Activated T-helper 9 cell treated with anti-CD3 and anti-CD28 coated beads, Interleukin-2, amount 50 U/mL, for 16 hours (primary cell): ENCODE measurements around the gene TEX36.
"Not testable (repeated sequence)": the region's sequence is repeated elsewhere in the genome, so short reads cannot be mapped to it uniquely, and the experiment has no call there.

Experiments used
- DNase-seq: peaks from one replicate; pipeline ENCODE4 v3.0.0-alpha.2; 2020; ENCODE audit warnings: low read depth

The TEX36 gene, protein sequence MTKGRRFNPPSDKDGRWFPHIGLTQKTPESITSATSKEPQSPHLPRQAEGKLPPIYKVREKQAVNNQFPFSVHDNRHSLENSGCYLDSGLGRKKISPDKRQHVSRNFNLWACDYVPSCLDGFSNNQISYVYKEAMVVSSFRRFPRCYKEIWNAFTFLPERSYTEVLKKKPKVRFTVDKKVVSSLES

GRCh38 chr10:125683063-125683462 lies at the start of gene TEX36:
Gene TEX36 (minus strand): TSS chr10:125683163. CDS start chr10:125682989, 174 bp downstream.
- DNase-seq: no peak

GRCh38 chr10:125727436-125727835 lies 44.5 kb upstream of the TEX36 start:
- DNase-seq: no peak

- no peak for DNase-seq
Measured at GRCh38 chr10:125726914-125727313, 44.0 kb upstream of the TEX36 start.

GRCh38 chr10:125722811-125723210 lies 39.8 kb upstream of the TEX36 start:
- DNase-seq: no peak

- no peak for DNase-seq
Measured at GRCh38 chr10:125721035-125721434, 38.1 kb upstream of the TEX36 start.

- DNase-seq: no peak
Measured at GRCh38 chr10:125720002-125720382, 37.0 kb upstream of the TEX36 start.

DNA sequence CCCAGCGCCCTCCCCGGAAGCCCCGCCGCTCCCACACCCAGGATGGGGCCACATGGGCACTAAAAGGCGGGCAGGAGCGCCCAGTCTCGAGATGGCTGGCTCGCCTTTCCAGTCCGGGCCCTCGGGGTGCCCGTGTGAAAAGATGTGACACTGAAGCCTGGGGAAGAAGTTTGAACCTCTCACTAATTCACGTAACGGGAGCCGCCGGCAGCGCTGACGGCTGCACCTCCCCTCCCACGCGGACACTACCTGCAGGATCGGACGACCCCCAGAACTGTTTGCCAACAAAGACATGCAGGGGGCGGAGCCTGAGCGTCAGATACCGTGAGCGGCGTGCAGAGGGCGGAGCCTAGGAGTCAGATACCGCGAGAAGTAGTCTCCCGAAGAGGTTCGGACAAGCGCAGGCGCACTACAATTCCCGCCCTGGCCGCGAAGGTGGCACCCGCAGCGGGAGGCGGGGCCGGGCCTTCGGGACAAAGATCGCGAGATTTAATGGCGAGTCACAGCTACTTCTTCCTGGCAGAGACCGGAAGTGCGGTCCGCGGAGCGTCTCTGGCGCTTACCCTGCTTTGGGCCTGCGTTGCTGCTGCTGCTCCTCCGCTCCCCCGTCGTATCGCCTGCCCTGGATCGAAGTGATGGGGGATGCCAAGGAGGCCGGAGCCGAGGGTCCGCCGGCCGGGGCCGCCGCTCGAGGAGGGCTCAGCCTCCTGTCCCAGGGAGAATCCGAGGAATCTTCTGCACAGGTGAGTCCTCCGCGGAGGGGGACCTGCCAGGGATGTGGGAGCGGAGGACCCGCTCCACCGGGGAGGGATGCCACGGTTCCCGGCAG lies 36.4 kb upstream of the TEX36 start, which contains the start of gene EDRF1:
Gene EDRF1, plus strand, starts transcription at position 537 of the 829 bp plus-strand sequence. Its CDS starts 99 bp downstream, at position 636.
- peak; percentile 99 for DNase-seq

DNA sequence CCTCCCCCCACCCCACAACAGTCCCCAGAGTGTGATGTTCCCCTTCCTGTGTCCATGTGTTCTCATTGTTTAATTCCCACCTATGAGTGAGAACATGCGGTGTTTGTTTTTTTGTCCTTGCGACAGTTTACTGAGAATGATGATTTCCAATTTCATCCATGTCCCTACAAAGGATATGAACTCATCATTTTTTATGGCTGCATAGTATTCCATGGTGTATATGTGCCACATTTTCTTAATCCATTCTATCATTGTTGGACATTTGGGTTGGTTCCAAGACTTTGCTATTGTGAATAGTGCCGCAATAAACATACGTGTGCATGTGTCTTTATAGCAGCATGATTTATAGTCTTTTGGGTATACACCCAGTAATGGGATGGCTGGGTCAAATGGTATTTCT lies 31.8 kb upstream of the TEX36 start:
- DNase-seq: not testable (repeated sequence)

DNA sequence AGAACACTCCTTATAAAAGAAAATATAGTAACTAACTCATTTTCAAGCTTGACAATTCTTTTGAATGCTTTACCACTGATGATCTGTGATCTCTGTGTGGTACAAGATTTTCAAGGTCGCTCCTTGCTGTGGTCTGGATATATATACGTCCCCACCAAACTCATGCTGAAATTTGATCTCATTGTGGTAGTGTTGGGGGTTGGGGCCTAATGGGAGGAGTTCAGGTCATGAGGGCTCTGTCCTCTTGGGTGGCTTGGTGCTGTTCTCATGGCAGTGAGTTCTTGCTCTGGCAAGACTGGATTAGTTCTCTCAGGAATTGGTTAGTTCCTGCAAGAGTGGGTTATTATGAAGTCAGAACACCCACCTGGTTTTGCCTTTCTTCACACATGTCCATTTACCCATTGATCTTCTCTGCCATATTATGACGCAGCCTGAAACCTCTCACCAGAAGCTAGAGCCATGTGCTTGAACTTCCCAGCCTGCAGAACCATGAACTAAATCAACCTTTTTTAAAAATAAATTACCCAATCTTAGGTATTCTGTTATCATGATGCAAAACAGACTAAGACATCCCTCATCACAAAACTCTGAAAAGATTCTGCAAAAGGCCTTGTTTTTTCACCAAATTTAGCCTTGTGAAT lies 28.3 kb upstream of the TEX36 start:
- no peak for DNase-seq

DNA sequence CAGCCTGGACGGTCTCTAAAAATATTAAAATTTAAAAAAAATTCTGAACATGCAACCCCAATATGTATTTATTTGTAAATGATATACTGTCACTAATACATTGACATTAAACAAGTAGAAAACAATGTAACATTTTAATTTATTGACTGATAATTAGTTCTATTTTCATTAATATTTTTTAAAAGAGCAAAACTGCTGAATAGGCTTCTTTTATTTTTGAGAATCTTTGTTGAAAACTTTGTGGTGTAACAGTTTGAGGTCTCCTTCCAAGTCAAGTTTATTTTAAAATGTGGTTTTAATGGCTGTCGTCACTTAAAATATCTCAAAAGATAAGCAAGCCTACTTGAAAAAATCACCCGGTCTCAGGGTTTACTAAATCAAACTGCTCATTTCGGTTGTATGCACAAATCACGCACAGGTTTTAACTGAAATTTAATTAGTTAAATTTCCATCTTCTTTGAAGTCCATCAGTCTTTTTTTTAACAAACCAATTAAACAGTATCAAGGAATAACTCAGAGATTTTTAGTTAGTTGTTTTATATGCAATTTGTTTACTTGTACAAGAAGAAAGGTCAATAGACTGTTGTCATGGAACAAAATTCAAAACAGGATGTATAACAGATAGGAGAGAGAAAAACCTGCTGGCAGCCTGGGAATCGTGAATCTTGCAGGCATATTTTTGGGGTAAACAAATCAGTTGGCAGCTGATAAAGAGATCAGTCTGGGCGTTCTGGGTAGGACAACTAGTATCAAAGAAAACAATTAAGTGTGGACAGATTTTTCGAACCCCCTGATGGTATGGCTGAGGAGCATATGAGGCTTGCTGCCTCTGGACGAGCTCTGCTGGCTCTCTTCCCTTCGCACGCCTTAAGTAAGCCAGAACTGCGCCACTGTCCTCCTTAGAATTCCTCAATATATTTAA lies 26.9 kb upstream of the TEX36 start:
- no peak for DNase-seq

DNA sequence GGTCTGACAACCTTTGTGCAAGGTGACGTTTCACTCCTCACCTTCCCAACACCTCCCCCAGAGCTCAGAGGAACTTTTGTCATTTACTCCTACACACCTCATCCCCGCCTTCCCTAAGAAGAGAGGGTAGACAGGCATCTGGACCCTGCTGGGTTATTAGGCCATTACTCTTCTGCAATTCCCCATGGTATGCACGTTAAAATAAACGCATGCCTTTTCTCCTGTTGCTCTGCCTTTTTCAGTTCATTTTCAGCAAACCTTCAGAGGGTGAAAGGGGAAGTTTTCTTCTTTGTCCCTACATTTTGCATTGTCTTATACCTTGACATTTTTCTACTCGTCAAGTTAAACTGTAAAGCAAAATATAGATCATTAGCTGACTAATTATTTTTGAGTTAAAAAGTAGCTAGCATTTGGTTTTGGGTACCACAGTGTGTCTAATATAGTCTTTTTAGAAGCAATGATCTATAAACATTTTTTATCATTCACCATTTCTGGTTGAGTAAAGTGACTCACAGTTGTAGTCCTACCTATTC lies 26.1 kb upstream of the TEX36 start:
- no peak for DNase-seq

DNA sequence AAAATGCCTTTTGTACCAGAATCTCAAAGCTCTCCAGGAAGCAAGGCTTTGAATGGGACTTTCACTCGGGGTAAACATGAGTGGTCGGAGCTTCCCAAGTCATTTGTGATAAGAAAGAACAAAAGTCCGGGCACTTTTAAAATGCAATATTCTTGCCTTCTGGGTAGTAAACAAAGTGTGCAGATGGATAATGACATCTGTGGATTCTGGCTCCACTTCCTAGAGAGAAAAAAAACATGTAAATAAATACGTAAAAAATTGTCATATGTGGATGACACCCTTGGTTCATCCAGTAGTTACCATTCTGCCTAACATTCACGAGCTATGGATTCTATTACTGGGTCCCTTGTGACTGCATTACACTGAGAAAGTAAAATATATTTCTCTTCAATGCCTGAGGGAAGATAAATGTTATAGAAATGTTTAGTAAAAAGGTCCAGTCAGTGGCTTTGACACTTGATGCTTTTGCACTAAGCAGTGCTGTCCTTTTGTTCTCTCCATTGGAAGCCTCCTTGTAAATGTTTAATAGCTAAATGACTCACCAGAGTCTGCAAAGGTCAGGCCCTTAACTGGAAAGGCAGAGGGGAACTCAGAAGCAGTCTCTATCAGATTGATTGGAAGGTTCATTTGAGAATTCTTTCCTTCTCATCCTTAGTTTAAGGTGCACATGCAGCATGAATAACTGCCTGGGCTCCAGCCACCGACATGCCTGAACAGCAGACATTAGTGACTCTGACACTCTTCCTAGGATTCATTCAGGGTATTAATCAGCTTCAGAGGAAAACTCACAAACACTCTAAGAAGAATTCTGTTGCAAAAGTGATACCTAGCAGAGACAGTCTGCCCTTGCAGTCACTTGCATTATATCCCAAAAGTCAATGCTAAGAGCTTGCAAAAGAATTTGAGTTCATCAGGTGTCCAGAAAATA lies 24.8 kb upstream of the TEX36 start:
- DNase-seq: no peak

GRCh38 chr10:125700355-125700911 lies 17.5 kb upstream of the TEX36 start:
- DNase-seq: no peak

DNA sequence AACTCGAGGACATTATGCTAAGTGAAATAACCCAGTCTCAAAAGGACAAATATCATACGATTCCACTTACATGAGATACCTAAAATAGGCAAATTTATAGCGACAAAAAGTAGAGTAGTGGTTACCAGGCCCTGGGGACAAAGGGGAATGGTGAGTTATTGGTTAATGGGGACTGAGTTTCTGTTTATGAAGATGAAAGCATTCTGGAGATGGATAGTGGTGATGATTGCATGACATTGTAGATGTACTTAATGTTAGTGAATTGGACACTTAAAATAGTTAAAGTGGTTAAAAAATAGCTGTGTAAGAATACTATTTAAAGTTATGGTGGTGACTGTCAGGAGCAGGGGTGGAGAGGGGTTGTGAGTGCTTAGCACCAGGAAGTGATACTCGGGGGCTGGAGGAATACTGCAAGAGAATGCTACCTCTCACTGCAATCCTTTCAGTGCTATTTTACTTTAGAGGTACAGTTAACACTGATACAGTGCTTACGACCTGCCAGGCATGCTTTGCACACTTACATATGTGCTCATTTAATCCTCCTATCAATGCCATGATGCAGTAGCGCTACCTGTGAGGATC lies 16.7 kb upstream of the TEX36 start:
- no peak for DNase-seq

GRCh38 chr10:125698481-125698998 lies 15.6 kb upstream of the TEX36 start:
- no peak for DNase-seq

DNA sequence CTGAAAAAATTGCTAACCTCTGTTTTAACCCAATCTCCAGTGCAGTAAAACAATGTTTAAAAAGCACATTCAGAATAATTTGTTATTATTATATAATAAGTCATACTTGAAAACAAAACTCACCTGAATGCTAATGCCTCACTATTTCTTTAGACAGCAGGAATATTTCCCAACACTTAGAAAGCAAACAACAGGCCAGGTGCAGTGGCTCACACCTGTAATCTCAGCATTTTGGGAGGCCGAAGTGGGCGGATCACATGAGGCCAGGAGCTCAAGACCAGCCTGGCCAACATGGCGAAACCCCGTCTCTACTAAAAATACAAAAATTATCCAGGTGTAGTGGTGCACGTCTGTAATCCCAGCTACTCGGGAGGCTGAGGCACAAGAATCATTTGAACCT lies 13.9 kb upstream of the TEX36 start:
- DNase-seq: not testable (repeated sequence)

DNA sequence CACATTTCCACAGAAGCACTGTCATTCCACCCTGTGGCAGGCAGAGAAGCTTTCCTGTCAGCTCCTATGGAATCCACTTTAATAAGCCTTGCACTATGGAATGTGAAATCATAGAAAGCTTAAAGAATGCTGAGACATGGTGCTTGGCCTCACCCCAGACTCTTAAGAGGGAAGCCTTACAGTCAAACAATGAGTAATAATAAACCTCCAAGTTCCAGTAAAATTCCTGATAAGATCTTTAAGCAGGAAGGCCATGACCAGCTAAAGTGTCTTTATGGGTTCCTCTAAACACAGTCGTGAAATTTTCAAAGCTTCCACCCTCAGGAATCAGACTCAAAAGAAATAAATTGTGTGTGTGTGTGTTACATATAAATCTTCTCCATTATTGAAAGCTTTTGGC lies 11.9 kb upstream of the TEX36 start:
- DNase-seq: no peak

DNA sequence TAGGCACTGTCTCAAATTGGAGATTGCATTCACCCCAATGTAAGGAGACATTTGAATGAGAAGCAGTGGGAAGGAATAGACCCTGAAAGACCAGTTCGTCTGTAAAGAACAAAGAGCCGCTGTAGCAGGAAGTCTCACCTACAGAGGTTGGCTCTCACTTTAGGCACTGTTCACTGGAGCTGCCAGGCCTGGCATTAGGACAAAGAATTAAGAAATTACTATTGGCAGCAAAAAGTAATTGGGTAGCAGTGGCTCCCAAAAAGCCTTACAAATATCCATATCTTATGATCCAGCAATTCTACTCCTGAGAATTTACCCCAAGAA lies 10.5 kb upstream of the TEX36 start:
- DNase-seq: no peak

DNA sequence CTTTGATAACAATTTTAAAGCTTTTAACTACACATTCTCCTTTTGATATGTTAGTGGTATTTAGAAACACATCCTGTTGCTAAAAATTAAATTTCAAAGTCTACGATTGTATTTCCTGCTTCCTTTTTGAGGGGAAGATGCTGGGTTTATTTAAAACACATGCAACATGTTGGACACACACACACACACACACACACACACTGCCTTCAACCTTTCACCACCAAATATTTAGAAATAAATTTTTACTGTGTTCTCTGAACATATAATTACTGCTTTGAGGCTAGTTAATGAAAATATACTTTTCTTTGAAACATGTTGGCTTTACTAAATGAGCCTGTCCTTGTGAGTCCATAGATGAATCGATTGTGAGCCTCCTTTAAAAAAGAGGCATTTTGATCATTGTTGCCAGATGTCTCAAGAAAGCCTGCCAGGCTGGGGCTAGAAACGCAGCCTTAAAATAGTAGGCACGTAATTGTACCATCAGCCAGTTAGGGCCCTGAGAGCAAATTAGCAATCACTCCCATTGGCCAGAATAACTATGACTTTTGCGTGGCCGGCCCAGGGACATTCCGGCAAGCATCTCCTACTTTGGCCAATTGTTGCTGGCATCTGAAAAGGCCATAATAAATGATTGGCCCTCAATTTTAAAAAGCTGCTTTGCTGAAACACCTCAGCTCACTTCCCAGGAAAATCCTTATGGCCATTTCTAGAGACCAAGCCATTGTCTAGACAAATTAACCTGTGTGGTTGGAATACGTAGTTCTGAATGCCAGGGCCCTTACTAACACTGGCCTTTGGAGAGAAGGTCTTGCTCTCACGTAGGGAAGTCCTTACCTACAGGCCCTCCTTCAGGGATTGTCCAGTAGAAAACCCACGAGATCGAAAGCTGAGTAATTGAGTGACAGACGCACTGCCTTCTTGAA lies 9.9 kb upstream of the TEX36 start:
- no peak for DNase-seq
